Gastroesophageal sphincter (tissue), 3 donors: ENCODE results near the gene BLCAP.

Experiments
- POLR2AphosphoS5 ChIP-seq: sonication (generic); formaldehyde crosslinking; IDR thresholded peaks from one replicate; pipeline ENCODE4 v1.6.1; 2017; ENCODE audit warnings: antibody characterized with exemption
- TF ChIP-seq, protein P1 (sequence below), 4 experiments: fragments of 200-600 bp in 2 of 4; fragments of 450-650 bp in 2 of 4; sonication (generic) in 1 of 4; IDR thresholded peaks; one replicate each; pipeline ENCODE4 v1.5.1; 2017 to 2019; ENCODE audit warnings: antibody characterized with exemption in 4 of 4, mild to moderate bottlenecking in 2 of 4, moderate library complexity in 2 of 4

GRCh38 chr20:37529968-37530600 lies 2.4 kb upstream of the BLCAP start:
- no peak for TF ChIP-seq POLR2AphosphoS5
- TF ChIP-seq, protein P1, sequence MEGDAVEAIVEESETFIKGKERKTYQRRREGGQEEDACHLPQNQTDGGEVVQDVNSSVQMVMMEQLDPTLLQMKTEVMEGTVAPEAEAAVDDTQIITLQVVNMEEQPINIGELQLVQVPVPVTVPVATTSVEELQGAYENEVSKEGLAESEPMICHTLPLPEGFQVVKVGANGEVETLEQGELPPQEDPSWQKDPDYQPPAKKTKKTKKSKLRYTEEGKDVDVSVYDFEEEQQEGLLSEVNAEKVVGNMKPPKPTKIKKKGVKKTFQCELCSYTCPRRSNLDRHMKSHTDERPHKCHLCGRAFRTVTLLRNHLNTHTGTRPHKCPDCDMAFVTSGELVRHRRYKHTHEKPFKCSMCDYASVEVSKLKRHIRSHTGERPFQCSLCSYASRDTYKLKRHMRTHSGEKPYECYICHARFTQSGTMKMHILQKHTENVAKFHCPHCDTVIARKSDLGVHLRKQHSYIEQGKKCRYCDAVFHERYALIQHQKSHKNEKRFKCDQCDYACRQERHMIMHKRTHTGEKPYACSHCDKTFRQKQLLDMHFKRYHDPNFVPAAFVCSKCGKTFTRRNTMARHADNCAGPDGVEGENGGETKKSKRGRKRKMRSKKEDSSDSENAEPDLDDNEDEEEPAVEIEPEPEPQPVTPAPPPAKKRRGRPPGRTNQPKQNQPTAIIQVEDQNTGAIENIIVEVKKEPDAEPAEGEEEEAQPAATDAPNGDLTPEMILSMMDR (IDR thresholded peaks at IDR 0.05) = no peak
